Adrenal gland (tissue), 5 donors: ENCODE results near the gene NCKAP5.

Experiments
- POLR2A ChIP-seq, 2 donors: fragments of 450-650 bp; IDR thresholded peaks; one replicate each; pipeline ENCODE4 v1.6.1; 2017; ENCODE audit warnings: antibody characterized with exemption in 2 of 2, mild to moderate bottlenecking in 2 of 2, moderate library complexity in 1 of 2
- TF ChIP-seq, protein P1 (sequence below), 6 experiments: fragments of 450-650 bp in 4 of 6; fragments of 200-600 bp in 2 of 6; sonication (generic) in 1 of 6; IDR thresholded peaks; 1 replicate in 5 of 6; 2 replicates in 1 of 6; pipeline versions ENCODE4 v1.5.1 to v1.8.0; 2016 to 2021; ENCODE audit warnings: antibody characterized with exemption in 6 of 6, mild to moderate bottlenecking in 2 of 6, moderate library complexity in 1 of 6
- donor health status: DM: no; HTN: no; CAD: no.

DNA sequence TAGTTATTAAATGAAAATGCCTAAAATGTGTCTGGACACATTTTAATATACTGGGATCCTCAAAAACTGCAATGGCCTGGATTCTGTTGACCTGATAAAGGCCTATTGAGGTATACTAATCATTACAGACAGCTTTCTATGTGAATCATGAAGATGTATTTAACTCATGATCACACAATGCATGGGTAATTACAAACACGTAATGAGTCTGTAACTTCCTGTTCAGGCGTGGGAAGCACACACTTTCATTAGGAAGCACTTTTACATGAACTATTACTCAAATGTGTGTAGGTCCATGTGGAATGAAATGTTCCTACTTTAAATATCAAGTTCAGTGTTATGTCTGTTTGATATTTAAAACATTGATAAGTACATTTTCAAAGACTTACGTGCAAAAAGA lies 108.7 kb downstream of the NCKAP5 start:
- TF ChIP-seq, protein P1, sequence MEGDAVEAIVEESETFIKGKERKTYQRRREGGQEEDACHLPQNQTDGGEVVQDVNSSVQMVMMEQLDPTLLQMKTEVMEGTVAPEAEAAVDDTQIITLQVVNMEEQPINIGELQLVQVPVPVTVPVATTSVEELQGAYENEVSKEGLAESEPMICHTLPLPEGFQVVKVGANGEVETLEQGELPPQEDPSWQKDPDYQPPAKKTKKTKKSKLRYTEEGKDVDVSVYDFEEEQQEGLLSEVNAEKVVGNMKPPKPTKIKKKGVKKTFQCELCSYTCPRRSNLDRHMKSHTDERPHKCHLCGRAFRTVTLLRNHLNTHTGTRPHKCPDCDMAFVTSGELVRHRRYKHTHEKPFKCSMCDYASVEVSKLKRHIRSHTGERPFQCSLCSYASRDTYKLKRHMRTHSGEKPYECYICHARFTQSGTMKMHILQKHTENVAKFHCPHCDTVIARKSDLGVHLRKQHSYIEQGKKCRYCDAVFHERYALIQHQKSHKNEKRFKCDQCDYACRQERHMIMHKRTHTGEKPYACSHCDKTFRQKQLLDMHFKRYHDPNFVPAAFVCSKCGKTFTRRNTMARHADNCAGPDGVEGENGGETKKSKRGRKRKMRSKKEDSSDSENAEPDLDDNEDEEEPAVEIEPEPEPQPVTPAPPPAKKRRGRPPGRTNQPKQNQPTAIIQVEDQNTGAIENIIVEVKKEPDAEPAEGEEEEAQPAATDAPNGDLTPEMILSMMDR (IDR thresholded peaks at IDR 0.05): no peak
- no peak for TF ChIP-seq POLR2A (IDR thresholded peaks at IDR 0.05)
